Osteoblast (primary cell): ENCODE data around the gene TLCD1. TPM values are rescaled to one million over a fixed set of nuclear protein-coding genes. Genes with fewer than 3 reads are reported as not detected.

Experiments used
- DNase-seq: peaks from one replicate; pipeline ENCODE4 v3.0.0; 2011; ENCODE audit warnings: low spot score, mixed read lengths; ENCODE audit not compliant: insufficient read length; ENCODE audit errors: missing footprints
- H2AFZ ChIP-seq: 2 replicates; pipeline ENCODE4 v1.6.0; 2011; ENCODE audit warnings: mild to moderate bottlenecking, low read length
- H3K27ac ChIP-seq: 2 replicates; pipeline ENCODE4 v1.5.1; 2011; ENCODE audit warnings: mild to moderate bottlenecking, low read depth, low read length, moderate library complexity
- H3K27me3 ChIP-seq: 2 replicates; pipeline ENCODE4 v1.6.0; 2012; ENCODE audit warnings: mild to moderate bottlenecking, control low read depth, inconsistent platforms, low read length, moderate library complexity; ENCODE audit not compliant: insufficient read depth
- H3K36me3 ChIP-seq: 2 replicates; pipeline ENCODE4 v1.5.1; 2011; ENCODE audit warnings: mild to moderate bottlenecking, low read length, control low read depth, moderate library complexity; ENCODE audit not compliant: insufficient read depth
- H3K4me1 ChIP-seq: 2 replicates; pipeline ENCODE4 v1.5.1; 2011; ENCODE audit warnings: mild to moderate bottlenecking, low read length, control low read depth, moderate library complexity; ENCODE audit not compliant: insufficient read depth
- H3K4me2 ChIP-seq: 2 replicates; pipeline ENCODE4 v1.6.0; 2011; ENCODE audit warnings: mild to moderate bottlenecking, low read length; ENCODE audit not compliant: insufficient read depth
- H3K4me3 ChIP-seq: fragments of 200-600 bp; sonication (generic); 3 replicates; pipeline ENCODE4 v1.5.1; 2012; ENCODE audit warnings: mild to moderate bottlenecking, low read length, inconsistent platforms; ENCODE audit not compliant: insufficient read depth
- H3K79me2 ChIP-seq: 2 replicates; pipeline ENCODE4 v1.6.0; 2012; ENCODE audit warnings: mild to moderate bottlenecking, low read length, control low read depth, inconsistent platforms; ENCODE audit not compliant: insufficient read depth
- H3K9me3 ChIP-seq: 2 replicates; pipeline ENCODE4 v1.5.1; 2011; ENCODE audit warnings: low read depth, low read length, control low read depth
- H4K20me1 ChIP-seq: 2 replicates; pipeline ENCODE4 v1.6.0; 2012; ENCODE audit warnings: mild to moderate bottlenecking, low read length, control low read depth; ENCODE audit not compliant: insufficient read depth
- CTCF ChIP-seq: IDR thresholded peaks from 2 replicates; pipeline ENCODE4 v1.5.1; 2011; ENCODE audit warnings: mild to moderate bottlenecking, low read depth, low read length, moderate library complexity; ENCODE audit errors: extremely low read depth
- total RNA-seq: library from RNA; depleted of rRNA; stranded (reverse); fragments of >200 nt; gene quantifications from 2 replicates; pipeline ENCODE4 v1.2.3, GENCODE V29; 2012

Gene TLCD1
- total RNA-seq, 1 donor = 4.0 TPM

GRCh38 chr17:28759256-28759865, 33.3 kb upstream of the TLCD1 start:
- Histone ChIP-seq H3K4me2 (no peak overlapping the region), H3K27ac (no peak overlapping the region), H3K4me3 (no peak overlapping the region), H3K4me1 (peaks cover 9% of the 10 kb centered on the region), H3K9me3 (no peaks in the 10 kb centered on the region), H2AFZ (no peak overlapping the region), H3K79me2 (peaks cover 8% of the 10 kb centered on the region), H3K27me3 (no peaks in the 10 kb centered on the region), H4K20me1 (peaks cover 31% of the 10 kb centered on the region), H3K36me3 (peaks cover 37% of the 10 kb centered on the region)
- DNase-seq = peak; percentile 42
- no peak for TF ChIP-seq CTCF

GRCh38 chr17:28758411-28759121, 32.5 kb upstream of the TLCD1 start:
- Histone ChIP-seq H4K20me1 (peaks cover 30% of the 10 kb centered on the region), H3K79me2 (peaks cover 8% of the 10 kb centered on the region), H3K4me2 (no peak overlapping the region), H3K36me3 (peaks cover 37% of the 10 kb centered on the region), H3K4me1 (peaks cover 9% of the 10 kb centered on the region), H3K9me3 (no peaks in the 10 kb centered on the region), H3K27ac (no peak overlapping the region), H3K4me3 (no peak overlapping the region), H3K27me3 (no peaks in the 10 kb centered on the region), H2AFZ (no peak overlapping the region)
- peak; percentile 15 for DNase-seq
- no peak for TF ChIP-seq CTCF

- Histone ChIP-seq H3K4me2 (no peak overlapping the region), H3K79me2 (no peaks in the 10 kb centered on the region), H3K27me3 (no peaks in the 10 kb centered on the region), H4K20me1 (peaks cover 17% of the 10 kb centered on the region), H3K9me3 (no peaks in the 10 kb centered on the region), H3K36me3 (peaks cover 48% of the 10 kb centered on the region), H3K4me1 (peaks cover 7% of the 10 kb centered on the region), H3K4me3 (no peak overlapping the region), H3K27ac (no peak overlapping the region), H2AFZ (no peak overlapping the region)
- TF ChIP-seq CTCF = no peak
- DNase-seq = peak; percentile 26
Observed at GRCh38 chr17:28756049-28756804, 30.2 kb upstream of the TLCD1 start.

- Histone ChIP-seq H2AFZ (no peak overlapping the region), H3K4me1 (peaks cover 3% of the 10 kb centered on the region), H3K9me3 (no peaks in the 10 kb centered on the region), H3K4me2 (no peak overlapping the region), H3K27ac (no peak overlapping the region), H3K27me3 (no peaks in the 10 kb centered on the region), H4K20me1 (peaks cover 15% of the 10 kb centered on the region), H3K79me2 (peaks cover 6% of the 10 kb centered on the region), H3K4me3 (no peak overlapping the region), H3K36me3 (peaks cover 56% of the 10 kb centered on the region)
- TF ChIP-seq CTCF = no peak
- peak; percentile 88 for DNase-seq
Observed at GRCh38 chr17:28755486-28755885, 29.5 kb upstream of the TLCD1 start.
